Measurements from ENCODE around the gene ADAMTS17.

The ADAMTS17 gene

GRCh38 chr15:99970891-99971430 is 370.8 kb downstream of the ADAMTS17 start:
- no peak overlapping the region for H3K4me3 ChIP-seq (replicated peaks; ENCODE audit: low read depth, low read length)
- DNase-seq (ENCODE audit: low read depth), result no peak
- TF ChIP-seq CTCF (IDR thresholded peaks at IDR 0.05; ENCODE audit: low read length, missing control alignments), result no peak

- DNase-seq (ENCODE audit: low read depth), result no peak
- no peak overlapping the region for H3K4me3 ChIP-seq (replicated peaks; ENCODE audit: low read depth, low read length)
- no peak for TF ChIP-seq CTCF (IDR thresholded peaks at IDR 0.05; ENCODE audit: low read length, missing control alignments)
Observed at GRCh38 chr15:99969261-99969920, 372.4 kb downstream of the ADAMTS17 start.

- H3K4me3 ChIP-seq (replicated peaks; ENCODE audit: low read depth, low read length), result no peak overlapping the region
- DNase-seq (ENCODE audit: low read depth), result no peak
- TF ChIP-seq CTCF (IDR thresholded peaks at IDR 0.05; ENCODE audit: low read length, missing control alignments), result no peak
Observed at GRCh38 chr15:99967841-99968371, 373.9 kb downstream of the ADAMTS17 start.

GRCh38 chr15:99966815-99967214 is 375.0 kb downstream of the ADAMTS17 start:
- no peak for TF ChIP-seq CTCF (IDR thresholded peaks at IDR 0.05; ENCODE audit: low read length, missing control alignments)
- H3K4me3 ChIP-seq (replicated peaks; ENCODE audit: low read depth, low read length), result no peak overlapping the region
- DNase-seq (ENCODE audit: low read depth), result no peak

- no peak overlapping the region for H3K4me3 ChIP-seq (replicated peaks; ENCODE audit: low read depth, low read length)
- no peak for DNase-seq (ENCODE audit: low read depth)
- TF ChIP-seq CTCF (IDR thresholded peaks at IDR 0.05; ENCODE audit: low read length, missing control alignments), result no peak
Observed at GRCh38 chr15:99965376-99965775, 376.4 kb downstream of the ADAMTS17 start.

- H3K4me3 ChIP-seq (replicated peaks; ENCODE audit: low read depth, low read length), result no peak overlapping the region
- DNase-seq (ENCODE audit: low read depth), result no peak
- TF ChIP-seq CTCF (IDR thresholded peaks at IDR 0.05; ENCODE audit: low read length, missing control alignments), result no peak
Observed at GRCh38 chr15:99963976-99964375, 377.8 kb downstream of the ADAMTS17 start.
